ENCODE data around the gene LARP7.
"Not testable (repeated sequence)": the region's sequence is repeated elsewhere in the genome, so short reads cannot be mapped to it uniquely, and the experiment has no call there.

LARP7 gene

DNA sequence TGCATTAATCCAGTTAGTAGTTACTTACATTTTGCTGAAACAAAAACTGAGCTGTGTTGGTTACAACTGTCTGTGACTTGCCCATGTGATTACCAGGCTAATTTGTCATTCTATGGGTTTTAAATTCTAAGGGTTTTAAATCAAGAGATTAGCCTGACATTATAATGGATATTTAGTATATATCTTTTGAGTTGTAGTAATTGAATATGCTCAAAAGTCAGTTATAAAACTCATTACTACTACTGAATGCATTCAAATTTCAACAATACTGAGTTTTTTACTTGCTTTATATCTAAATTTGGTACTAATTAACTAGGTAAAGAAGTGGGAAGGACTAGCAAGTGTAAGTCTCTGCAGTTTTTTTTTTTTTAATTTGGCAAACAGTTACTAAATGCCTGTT, 14.7 kb downstream of the LARP7 start:
- DNase-seq = no peak

- no peak for DNase-seq
These were observed 15.3 kb downstream of the LARP7 start for GRCh38 chr4:112652216-112652615.

DNA sequence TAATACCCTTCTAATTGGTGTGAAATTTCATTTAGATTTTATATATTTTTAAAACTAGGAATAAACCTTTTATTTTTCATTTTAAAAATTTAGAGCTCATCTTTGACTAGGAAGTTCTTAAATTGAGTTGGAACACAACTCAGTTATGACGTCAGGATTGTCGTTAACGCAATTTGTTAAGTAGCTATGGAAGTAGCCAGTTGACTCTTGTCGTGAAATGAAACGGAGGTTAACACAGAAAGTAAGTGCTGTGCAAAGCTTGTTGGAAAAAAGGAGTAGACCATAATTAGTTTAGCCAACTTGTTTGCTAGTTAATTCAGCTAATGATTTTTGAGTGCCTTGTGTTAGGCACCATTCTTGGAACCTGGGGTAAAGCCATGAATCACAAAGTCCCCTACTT, 18.3 kb downstream of the LARP7 start:
- no peak for DNase-seq

GRCh38 chr4:112656115-112656514, 19.2 kb downstream of the LARP7 start:
- not testable (repeated sequence) for DNase-seq

DNA sequence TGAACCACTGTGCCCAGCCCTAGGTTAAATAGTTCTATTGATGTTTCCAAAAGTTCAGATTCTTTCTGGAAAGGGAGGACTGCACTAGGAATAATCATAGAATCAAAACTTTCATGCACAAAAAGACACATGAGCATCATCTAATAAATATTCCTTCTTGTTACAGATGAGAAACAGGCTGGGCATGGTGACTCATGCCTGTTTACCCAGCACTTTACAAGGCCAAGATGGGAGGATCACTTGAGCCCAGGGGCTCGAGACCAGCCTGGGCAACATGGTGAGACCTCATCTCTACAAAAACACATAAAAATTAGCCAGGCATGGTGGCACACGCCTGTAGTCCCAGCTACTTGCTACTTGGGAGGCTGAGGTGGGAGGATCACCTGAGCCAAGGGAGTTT, 27.7 kb downstream of the LARP7 start:
- DNase-seq = no peak

GRCh38 chr4:112668131-112668530, 31.2 kb downstream of the LARP7 start:
- DNase-seq = no peak

GRCh38 chr4:112673076-112673475, 36.1 kb downstream of the LARP7 start:
- DNase-seq = no peak

DNA sequence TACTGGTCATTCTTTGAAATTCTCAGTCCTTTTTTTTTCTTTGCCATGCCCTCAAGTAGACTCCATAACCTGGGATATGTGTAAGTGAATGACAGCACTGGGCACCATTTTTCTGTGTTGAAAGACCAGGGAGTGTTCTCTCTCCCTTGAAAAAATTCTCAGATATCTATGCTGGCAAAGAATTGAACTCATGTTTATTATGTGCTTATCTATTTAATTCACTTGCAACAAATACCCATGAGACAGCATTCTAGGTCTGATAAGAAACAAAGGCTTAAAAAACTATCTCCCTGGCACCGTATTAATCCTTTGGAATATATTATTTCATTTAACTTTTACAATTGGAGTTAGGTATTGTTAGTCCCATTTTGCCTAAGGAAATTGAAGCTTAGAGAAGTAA, 36.7 kb downstream of the LARP7 start:
- no peak for DNase-seq

GRCh38 chr4:112674376-112674775, 37.4 kb downstream of the LARP7 start:
- no peak for DNase-seq

GRCh38 chr4:112677519-112678091, 40.7 kb downstream of the LARP7 start:
- DNase-seq = no peak

- DNase-seq = no peak
These were observed 44.1 kb downstream of the LARP7 start for GRCh38 chr4:112680996-112681395.

GRCh38 chr4:112693507-112693906, 56.6 kb downstream of the LARP7 start:
- no peak for DNase-seq

DNA sequence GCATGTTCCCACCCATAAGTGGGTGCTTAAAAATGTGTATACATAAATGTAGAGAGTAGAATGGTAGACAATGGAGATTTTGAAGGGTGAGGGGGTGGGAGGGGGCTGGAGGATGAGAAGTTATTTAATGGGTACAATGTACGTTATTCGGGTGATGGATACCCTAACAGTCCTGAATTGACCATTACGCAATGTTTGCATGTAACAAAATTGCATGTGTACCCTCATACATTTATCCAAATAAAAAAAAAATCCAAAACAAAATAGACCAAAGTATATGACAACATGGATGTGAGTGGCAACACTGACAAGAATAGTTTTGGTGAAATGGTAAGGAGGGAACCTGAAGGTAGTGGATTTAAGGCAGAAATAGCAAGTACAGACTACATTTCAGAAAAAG, 63.7 kb downstream of the LARP7 start:
- no peak for DNase-seq

- no peak for DNase-seq
These were observed 65.9 kb downstream of the LARP7 start for GRCh38 chr4:112702892-112703291.

- DNase-seq = no peak
These were observed 67.4 kb downstream of the LARP7 start for GRCh38 chr4:112704322-112704721.

DNA sequence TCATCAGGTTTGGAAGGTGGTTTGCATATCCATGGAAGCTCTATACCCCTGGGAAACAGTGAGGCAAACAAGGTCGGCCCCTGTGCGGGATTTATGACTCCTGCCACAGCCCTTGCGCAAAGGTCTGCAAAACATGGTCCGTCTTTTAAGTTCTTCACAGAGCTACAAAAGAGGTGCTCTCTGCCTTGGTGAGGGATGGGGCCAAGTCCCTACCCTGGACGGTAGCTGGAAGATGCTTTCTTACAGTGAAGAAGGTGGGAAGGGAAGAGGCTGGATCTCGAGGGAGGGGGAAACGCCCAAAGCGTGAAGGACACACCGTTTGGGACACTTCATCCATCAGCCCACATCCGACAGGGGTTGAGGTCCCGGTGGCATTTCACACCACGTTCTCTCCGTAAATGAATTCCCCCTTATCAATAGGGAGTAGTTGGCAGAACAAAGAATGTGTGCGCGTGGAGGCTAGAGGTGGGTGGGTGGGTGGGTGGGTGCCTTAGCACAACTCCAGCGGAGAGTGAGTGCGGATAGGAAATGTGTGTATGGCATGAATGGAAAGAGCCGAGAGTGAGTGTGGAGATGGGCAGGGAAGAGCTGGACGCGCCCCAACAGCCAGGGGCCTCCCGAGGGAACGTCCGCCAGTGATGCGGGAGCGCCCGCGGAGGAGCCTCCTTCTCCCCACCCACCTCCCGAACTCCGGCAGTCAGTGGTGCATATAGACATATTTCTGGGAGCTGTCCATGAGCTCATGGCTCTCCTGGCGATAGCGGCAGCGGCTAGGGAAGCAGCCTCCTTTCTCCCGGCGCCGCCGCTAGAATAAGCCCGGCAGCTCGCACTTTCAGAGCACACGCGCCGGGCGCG, 68.3 kb downstream of the LARP7 start:
- peak; percentile 63 for DNase-seq

DNA sequence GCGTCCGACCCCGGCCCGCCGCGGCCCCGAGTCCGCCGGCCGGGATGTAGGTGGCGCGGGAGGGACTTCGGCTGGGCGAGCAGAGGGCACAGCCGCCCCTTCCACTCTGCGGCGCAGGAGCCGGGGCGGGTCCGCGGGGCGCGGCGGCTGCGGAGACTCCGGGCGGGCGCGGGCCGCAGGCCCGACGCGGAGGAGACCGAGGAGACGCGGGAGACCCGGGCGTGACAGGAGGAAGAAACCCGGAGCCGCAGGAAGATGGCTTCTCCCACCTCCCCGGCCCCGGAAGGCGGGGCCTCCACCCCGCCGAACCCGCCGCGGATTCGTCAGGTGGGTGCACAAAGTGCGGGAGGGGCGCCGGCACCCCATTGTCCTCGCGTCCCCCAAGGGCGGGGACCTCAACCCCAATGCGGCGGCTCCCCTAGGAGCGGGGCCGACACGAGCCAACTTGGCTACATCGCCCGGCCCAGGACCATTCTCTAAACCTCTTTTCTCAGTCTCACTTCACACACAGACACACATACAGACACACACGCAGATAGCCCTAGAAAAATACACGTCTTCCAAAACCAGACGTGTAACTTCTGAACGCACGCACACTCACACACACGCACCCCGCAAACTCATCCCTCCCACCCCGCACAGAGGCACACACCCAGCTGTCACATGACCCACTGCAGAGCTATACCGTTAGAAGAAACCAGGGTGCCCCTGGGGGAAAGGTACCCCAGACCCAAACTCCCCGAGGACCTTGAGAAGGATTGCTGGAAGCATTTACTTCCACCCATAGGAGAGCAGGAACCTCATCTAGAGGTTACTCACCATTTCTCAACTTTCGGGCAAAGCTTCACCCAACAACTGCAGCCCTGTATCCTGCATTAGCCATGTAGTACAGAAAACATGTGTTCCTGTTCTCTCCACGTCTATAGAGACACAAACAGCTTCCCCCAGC, 69.2 kb downstream of the LARP7 start:
- not testable (repeated sequence) for DNase-seq

- DNase-seq = no peak
These were observed 69.9 kb downstream of the LARP7 start for GRCh38 chr4:112706840-112707207.
